Calu3 (cell line): Measurements from ENCODE around the gene NPTX1. TPM values are rescaled to one million over a fixed set of nuclear protein-coding genes. Genes with fewer than 3 reads are reported as not detected.
A peak's percentile ranks its signal among the peaks of the same experiment; 100 is the strongest.

Experiments used
- BruUV-seq: library from RNA; stranded (reverse); fragments of 400-500 nt; replicated peaks from 2 replicates; lab custom pipeline; 2021; lab: Mats Ljungman, UMichigan
- CTCF ChIA-PET: fragments of 300-600 bp; sonication (Branson Sonifier 250); formaldehyde crosslinking; loops from one replicate; lab custom pipeline; 2022; ENCODE audit warnings: antibody characterized with exemption; lab: Charles Lee
- DNase-seq: peaks from one replicate; pipeline ENCODE4 v3.0.0; 2022
- H3K27ac Mint-ChIP-seq: one replicate; pipeline ENCODE4 v1.8.0; 2022; ENCODE audit warnings: mixed read lengths; ENCODE audit not compliant: unreplicated experiment
- H3K27me3 Mint-ChIP-seq: one replicate; pipeline ENCODE4 v1.8.0; 2022; ENCODE audit warnings: mixed read lengths; ENCODE audit not compliant: unreplicated experiment
- H3K36me3 Mint-ChIP-seq: one replicate; pipeline ENCODE4 v1.8.0; 2022; ENCODE audit warnings: mild to moderate bottlenecking, moderate library complexity, mixed read lengths; ENCODE audit not compliant: insufficient read depth, unreplicated experiment
- H3K4me1 Mint-ChIP-seq: one replicate; pipeline ENCODE4 v1.8.0; 2022; ENCODE audit warnings: mild to moderate bottlenecking, low read depth, mixed read lengths; ENCODE audit not compliant: unreplicated experiment
- H3K4me3 Mint-ChIP-seq: one replicate; pipeline ENCODE4 v1.8.0; 2022; ENCODE audit warnings: mild to moderate bottlenecking, low read depth, moderate library complexity, mixed read lengths; ENCODE audit not compliant: unreplicated experiment
- H3K9me3 Mint-ChIP-seq: one replicate; pipeline ENCODE4 v1.8.0; 2022; ENCODE audit warnings: low read depth, mixed read lengths; ENCODE audit not compliant: unreplicated experiment
- CTCF ChIP-seq: fragments of 200-600 bp; IDR thresholded peaks from one replicate; pipeline ENCODE4 v1.8.0; 2022; ENCODE audit warnings: antibody characterized with exemption; ENCODE audit not compliant: unreplicated experiment
- intact Hi-C: fragments of 100-400 bp; cut with micrococcal nuclease; formaldehyde crosslinking; loops from one replicate; pipeline ENCODE4 v1.10.0; 2022; ENCODE audit not compliant: unreplicated experiment
- total RNA-seq: library from RNA; stranded (reverse); gene quantifications from 2 replicates; pipeline ENCODE4 v1.2.3, GENCODE V29; 2022

The NPTX1 gene
- total RNA-seq, 1 experiment from 2014 or later = 0.21 TPM

- H3K9me3 Mint-ChIP-seq = no peaks in the 10 kb centered on the region
These were observed 33.6 kb downstream of the NPTX1 start for GRCh38 chr17:80442764-80443163.

GRCh38 chr17:80442323-80442659 is 34.1 kb downstream of the NPTX1 start:
- CTCF ChIA-PET = no interaction called here
- no peak overlapping the region for H3K27ac Mint-ChIP-seq
- H3K36me3 Mint-ChIP-seq = peaks cover 8% of the 10 kb centered on the region
- H3K4me3 Mint-ChIP-seq = no peak overlapping the region
- TF ChIP-seq CTCF = no peak
- H3K4me1 Mint-ChIP-seq = no peaks in the 10 kb centered on the region
- DNase-seq = no peak
- peaks cover 8% of the 10 kb centered on the region for H3K27me3 Mint-ChIP-seq
- BruUV-seq = no TSS peak
- no peaks in the 10 kb centered on the region for H3K9me3 Mint-ChIP-seq
- intact Hi-C loops = no loop called here

More at GRCh38 chr17:80442764-80443163, 33.6 kb downstream of the NPTX1 start:
- Mint-ChIP-seq H3K27ac (no peak overlapping the region), H3K4me1 (no peaks in the 10 kb centered on the region), H3K27me3 (peaks cover 8% of the 10 kb centered on the region), H3K36me3 (peaks cover 7% of the 10 kb centered on the region), H3K4me3 (no peak overlapping the region)
- no peak for DNase-seq
- intact Hi-C loops = no loop called here
- CTCF ChIA-PET = no interaction called here
- no TSS peak for BruUV-seq
- TF ChIP-seq CTCF = no peak

- Mint-ChIP-seq H3K27me3 (peaks cover 8% of the 10 kb centered on the region), H3K9me3 (no peaks in the 10 kb centered on the region), H3K27ac (no peak overlapping the region), H3K4me1 (no peaks in the 10 kb centered on the region), H3K4me3 (no peak overlapping the region), H3K36me3 (peaks cover 8% of the 10 kb centered on the region)
- CTCF ChIA-PET = no interaction called here
- no peak for DNase-seq
- BruUV-seq = no TSS peak
- intact Hi-C loops = no loop called here
- TF ChIP-seq CTCF = no peak
These were observed 34.6 kb downstream of the NPTX1 start for GRCh38 chr17:80441598-80442322.

GRCh38 chr17:80441133-80441578 is 35.3 kb downstream of the NPTX1 start:
- H3K9me3 Mint-ChIP-seq = no peaks in the 10 kb centered on the region
- no peaks in the 10 kb centered on the region for H3K4me1 Mint-ChIP-seq
- no TSS peak for BruUV-seq
- no peak overlapping the region for H3K27ac Mint-ChIP-seq
- CTCF ChIA-PET = no interaction called here
- H3K4me3 Mint-ChIP-seq = no peak overlapping the region
- peaks cover 8% of the 10 kb centered on the region for H3K36me3 Mint-ChIP-seq
- DNase-seq = peak; percentile 28
- intact Hi-C loops = no loop called here
- H3K27me3 Mint-ChIP-seq = peaks cover 8% of the 10 kb centered on the region
- no peak for TF ChIP-seq CTCF
